NCI-H1930 (cell line): Measurements from ENCODE around the gene PDZD2.
"Not testable (repeated sequence)": the region's sequence is repeated elsewhere in the genome, so short reads cannot be mapped to it uniquely, and the experiment has no call there.

Experiments
- DNase-seq, 2 experiments: peaks; one replicate each; lab custom pipeline; 2025; lab: John Stamatoyannopoulos, UW

PDZD2 gene

GRCh38 chr5:31934156-31934555, 295.2 kb downstream of the PDZD2 start:
- no peak for DNase-seq

GRCh38 chr5:31935496-31936369, 296.8 kb downstream of the PDZD2 start:
- no peak for DNase-seq

GRCh38 chr5:31936683-31937082, 297.8 kb downstream of the PDZD2 start:
- DNase-seq = no peak

GRCh38 chr5:31937226-31937625, 298.3 kb downstream of the PDZD2 start:
- no peak for DNase-seq

GRCh38 chr5:31937703-31938102, 298.8 kb downstream of the PDZD2 start:
- DNase-seq = no peak

GRCh38 chr5:31939151-31939550, 300.2 kb downstream of the PDZD2 start:
- no peak for DNase-seq

- DNase-seq = no peak
These were observed 302.3 kb downstream of the PDZD2 start for GRCh38 chr5:31941151-31941755.

GRCh38 chr5:31942546-31942945, 303.6 kb downstream of the PDZD2 start:
- no peak for DNase-seq

GRCh38 chr5:31944684-31945445, 305.9 kb downstream of the PDZD2 start:
- DNase-seq = no peak

- DNase-seq = no peak
These were observed 309.1 kb downstream of the PDZD2 start for GRCh38 chr5:31948006-31948405.

- DNase-seq = no peak
These were observed 313.1 kb downstream of the PDZD2 start for GRCh38 chr5:31952067-31952466.

GRCh38 chr5:31954091-31954490, 315.2 kb downstream of the PDZD2 start:
- no peak for DNase-seq

GRCh38 chr5:31957151-31957550, 318.2 kb downstream of the PDZD2 start:
- DNase-seq = no peak

- DNase-seq = no peak
These were observed 323.4 kb downstream of the PDZD2 start for GRCh38 chr5:31962351-31962751.

GRCh38 chr5:31962871-31963307, 324.0 kb downstream of the PDZD2 start:
- DNase-seq = no peak

- no peak for DNase-seq
These were observed 324.6 kb downstream of the PDZD2 start for GRCh38 chr5:31963358-31964006.

- no peak for DNase-seq
These were observed 325.1 kb downstream of the PDZD2 start for GRCh38 chr5:31964007-31964360.

- DNase-seq = no peak
These were observed 326.3 kb downstream of the PDZD2 start for GRCh38 chr5:31965227-31965626.

- no peak for DNase-seq
These were observed 328.0 kb downstream of the PDZD2 start for GRCh38 chr5:31966936-31967335.

GRCh38 chr5:31967461-31967860, 328.5 kb downstream of the PDZD2 start:
- no peak for DNase-seq

GRCh38 chr5:31972558-31972957, 333.6 kb downstream of the PDZD2 start:
- no peak for DNase-seq

GRCh38 chr5:31975189-31975612, 336.3 kb downstream of the PDZD2 start:
- DNase-seq = not testable (repeated sequence)
